RWPE2 (cell line): ENCODE data around the gene ST3GAL5.

Experiments used
- ATAC-seq: fragments of 200-7000 bp; cut with Tn5 transposase; 3 replicates; pipeline ENCODE4 v1.9.1; 2021; ENCODE audit warnings: low read depth
- DNase-seq: peaks from one replicate; pipeline ENCODE4 v3.0.0-alpha.2; 2020; ENCODE audit warnings: low spot score
- H3K27ac ChIP-seq: fragments of 450-650 bp; 2 replicates; pipeline ENCODE4 v1.5.1; 2017; ENCODE audit warnings: mild to moderate bottlenecking; ENCODE audit not compliant: poor library complexity, severe bottlenecking
- H3K27me3 ChIP-seq: fragments of 250-450 bp; sonication (Bioruptor Pico); 2 replicates; pipeline ENCODE4 v1.5.1; 2021; ENCODE audit warnings: mild to moderate bottlenecking, moderate library complexity; ENCODE audit not compliant: insufficient read depth, poor library complexity, severe bottlenecking
- H3K36me3 ChIP-seq: fragments of 250-450 bp; sonication (Bioruptor Pico); 2 replicates; pipeline ENCODE4 v1.5.1; 2020; ENCODE audit warnings: low read depth, mild to moderate bottlenecking, moderate library complexity
- H3K4me1 ChIP-seq: fragments of 250-450 bp; sonication (Bioruptor Pico); 2 replicates; pipeline ENCODE4 v1.5.1; 2021; ENCODE audit warnings: mild to moderate bottlenecking, moderate library complexity; ENCODE audit not compliant: insufficient read depth, poor library complexity, severe bottlenecking
- H3K4me3 ChIP-seq: fragments of 250-450 bp; sonication (Bioruptor Pico); 2 replicates; pipeline ENCODE4 v1.5.1; 2021; ENCODE audit warnings: mild to moderate bottlenecking, moderate library complexity; ENCODE audit not compliant: severe bottlenecking
- H3K9me3 ChIP-seq: fragments of 250-450 bp; sonication (Bioruptor Pico); 2 replicates; pipeline ENCODE4 v1.5.1; 2021; ENCODE audit warnings: mild to moderate bottlenecking, moderate library complexity; ENCODE audit not compliant: severe bottlenecking
- TF ChIP-seq, protein P1 (sequence below): fragments of 450-650 bp; IDR thresholded peaks from one replicate; pipeline ENCODE4 v1.5.1; 2017; ENCODE audit warnings: mild to moderate bottlenecking, moderate library complexity; ENCODE audit not compliant: poor library complexity, severe bottlenecking

ST3GAL5 gene

DNA sequence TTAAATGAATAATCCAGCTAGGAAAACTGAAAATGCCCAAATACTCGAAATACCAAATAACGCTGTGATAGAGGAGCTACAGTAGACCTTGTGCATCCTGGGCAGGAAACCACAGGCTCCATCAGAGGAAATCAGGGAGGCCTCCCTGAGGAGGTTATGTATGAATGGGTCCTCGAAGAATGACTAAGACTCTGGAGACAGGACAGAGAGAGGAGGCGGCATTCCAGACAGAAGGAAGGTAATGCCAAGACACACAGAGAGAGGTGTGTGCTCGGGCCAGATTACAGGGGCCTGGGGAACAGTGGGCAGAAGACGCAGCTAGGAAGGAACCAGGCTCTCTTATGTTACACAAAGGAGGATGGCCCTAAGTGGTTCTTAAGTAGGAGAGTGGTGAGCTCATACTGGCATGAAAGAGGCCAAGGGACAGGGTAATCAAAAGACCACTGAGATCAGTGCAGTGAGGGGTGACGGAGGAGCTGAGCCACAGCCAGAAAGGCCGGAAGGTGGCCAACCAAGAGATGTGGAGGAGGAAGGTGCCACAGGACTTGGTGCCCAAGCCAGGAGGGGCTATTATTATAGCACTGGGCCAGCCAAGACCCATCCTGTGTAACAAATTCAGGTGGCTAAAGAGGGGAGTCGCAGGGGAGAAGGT, 9.9 kb downstream of the ST3GAL5 start:
- TF ChIP-seq, protein P1, sequence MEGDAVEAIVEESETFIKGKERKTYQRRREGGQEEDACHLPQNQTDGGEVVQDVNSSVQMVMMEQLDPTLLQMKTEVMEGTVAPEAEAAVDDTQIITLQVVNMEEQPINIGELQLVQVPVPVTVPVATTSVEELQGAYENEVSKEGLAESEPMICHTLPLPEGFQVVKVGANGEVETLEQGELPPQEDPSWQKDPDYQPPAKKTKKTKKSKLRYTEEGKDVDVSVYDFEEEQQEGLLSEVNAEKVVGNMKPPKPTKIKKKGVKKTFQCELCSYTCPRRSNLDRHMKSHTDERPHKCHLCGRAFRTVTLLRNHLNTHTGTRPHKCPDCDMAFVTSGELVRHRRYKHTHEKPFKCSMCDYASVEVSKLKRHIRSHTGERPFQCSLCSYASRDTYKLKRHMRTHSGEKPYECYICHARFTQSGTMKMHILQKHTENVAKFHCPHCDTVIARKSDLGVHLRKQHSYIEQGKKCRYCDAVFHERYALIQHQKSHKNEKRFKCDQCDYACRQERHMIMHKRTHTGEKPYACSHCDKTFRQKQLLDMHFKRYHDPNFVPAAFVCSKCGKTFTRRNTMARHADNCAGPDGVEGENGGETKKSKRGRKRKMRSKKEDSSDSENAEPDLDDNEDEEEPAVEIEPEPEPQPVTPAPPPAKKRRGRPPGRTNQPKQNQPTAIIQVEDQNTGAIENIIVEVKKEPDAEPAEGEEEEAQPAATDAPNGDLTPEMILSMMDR: no peak
- Histone ChIP-seq H3K4me1 (no peaks in the 10 kb centered on the region), H3K4me3 (no peak overlapping the region), H3K9me3 (peaks cover 3% of the 10 kb centered on the region), H3K27ac (no peak overlapping the region), H3K36me3 (no peaks in the 10 kb centered on the region), H3K27me3 (no peaks in the 10 kb centered on the region)
- no peak for DNase-seq
- ATAC-seq: no peak

DNA sequence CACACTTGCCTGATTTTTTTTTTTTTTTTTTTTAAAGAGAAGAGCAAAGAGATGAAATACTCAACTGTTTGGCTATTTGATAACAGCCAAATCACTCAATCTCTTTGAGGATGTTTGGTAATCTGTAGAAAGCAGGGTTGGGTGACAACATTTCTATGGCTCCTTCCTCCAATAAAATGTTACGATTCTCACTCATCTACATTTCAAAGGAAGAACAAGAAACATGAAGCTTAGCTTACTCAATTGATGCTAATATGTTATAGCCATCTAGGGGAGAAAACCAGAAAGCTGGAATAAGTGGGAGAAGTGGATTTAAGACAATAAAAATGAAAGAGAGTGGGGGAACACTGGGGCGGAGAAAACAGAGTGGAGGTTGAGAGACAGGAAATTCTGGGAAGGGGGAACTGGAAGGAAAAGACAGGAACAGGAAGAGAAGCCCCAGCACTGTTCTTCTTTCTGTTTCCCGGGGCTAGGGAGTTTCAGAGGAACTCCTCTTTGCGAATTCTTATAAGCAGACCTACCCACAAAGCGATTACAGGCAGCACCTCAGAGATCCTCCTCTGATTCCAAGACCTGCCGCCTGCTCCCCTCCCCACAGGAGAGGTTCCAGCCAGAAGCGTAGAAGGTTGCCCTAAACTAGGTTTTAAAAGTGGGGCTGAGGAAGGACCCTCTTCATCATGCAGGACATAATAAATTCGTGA, 13.3 kb downstream of the ST3GAL5 start:
- no peaks in the 10 kb centered on the region for H3K27me3 ChIP-seq
- no peaks in the 10 kb centered on the region for H3K9me3 ChIP-seq
- no peaks in the 10 kb centered on the region for H3K36me3 ChIP-seq
- H3K27ac ChIP-seq: no peak overlapping the region
- ATAC-seq: no peak
- no peak overlapping the region for H3K4me3 ChIP-seq
- no peak for DNase-seq
- no peaks in the 10 kb centered on the region for H3K4me1 ChIP-seq
- TF ChIP-seq, protein P1: no peak

DNA sequence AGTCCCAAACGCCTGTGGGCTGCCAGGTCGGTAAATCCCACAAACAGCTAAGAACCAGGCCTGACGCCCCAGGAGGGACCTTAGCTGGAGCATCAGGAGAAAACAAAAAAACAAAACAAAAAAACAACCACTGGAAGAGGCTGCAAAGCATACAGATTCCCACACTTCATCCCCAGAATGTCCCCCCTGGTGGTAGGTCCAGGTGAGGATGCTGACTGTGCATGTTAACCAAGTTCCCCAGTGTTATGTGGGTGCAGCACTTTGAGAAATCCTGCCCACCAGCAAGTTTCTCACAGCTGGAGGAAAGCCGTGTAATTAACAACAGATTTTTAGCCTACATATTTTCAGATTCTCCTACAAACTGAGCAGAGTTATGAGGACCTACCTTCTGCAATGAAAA, 15.1 kb downstream of the ST3GAL5 start:
- H3K36me3 ChIP-seq: no peaks in the 10 kb centered on the region
- no peaks in the 10 kb centered on the region for H3K4me1 ChIP-seq
- no peaks in the 10 kb centered on the region for H3K9me3 ChIP-seq
- DNase-seq (no peak), ATAC-seq (no peak)
- TF ChIP-seq, protein P1: no peak
- no peak overlapping the region for H3K27ac ChIP-seq
- H3K4me3 ChIP-seq: no peak overlapping the region
- H3K27me3 ChIP-seq: no peaks in the 10 kb centered on the region

DNA sequence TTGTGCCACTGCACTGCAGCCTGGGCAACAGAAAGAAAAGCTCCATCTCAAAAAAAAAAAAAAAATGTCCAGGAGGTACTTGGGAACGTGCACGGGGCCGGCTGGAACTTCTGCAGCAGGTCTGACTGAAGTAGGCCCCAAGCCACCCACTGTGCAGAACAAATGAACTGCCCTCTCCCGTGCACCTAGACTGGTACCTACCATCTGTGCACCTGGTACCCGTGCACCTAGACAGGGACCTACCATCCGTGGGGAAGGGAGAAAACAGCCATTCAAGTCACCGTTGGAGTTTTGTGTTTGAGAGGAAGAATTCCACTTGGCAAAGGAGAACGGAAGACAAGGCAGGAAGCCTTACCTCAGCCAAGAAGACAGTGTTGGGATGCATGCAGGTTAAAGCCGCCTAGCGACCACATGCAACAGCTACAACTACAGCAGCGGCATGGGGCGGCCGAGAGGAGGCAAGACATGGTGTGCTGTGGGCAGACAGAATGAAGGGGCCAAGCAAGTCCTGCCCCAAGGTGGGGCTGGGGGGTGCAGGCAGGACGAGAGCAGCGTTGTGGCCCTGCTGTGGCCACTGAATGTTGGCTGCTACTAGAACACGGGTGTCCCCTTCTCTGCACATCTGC, 16.1 kb downstream of the ST3GAL5 start:
- Histone ChIP-seq H3K4me3 (no peak overlapping the region), H3K9me3 (no peaks in the 10 kb centered on the region), H3K27me3 (no peaks in the 10 kb centered on the region), H3K36me3 (no peaks in the 10 kb centered on the region), H3K4me1 (no peaks in the 10 kb centered on the region), H3K27ac (no peak overlapping the region)
- no peak for ATAC-seq
- DNase-seq: no peak
- TF ChIP-seq, protein P1: no peak
